ENCODE measurements around the gene LONP1.
"Not testable (repeated sequence)": the region's sequence is repeated elsewhere in the genome, so short reads cannot be mapped to it uniquely, and the experiment has no call there.

The LONP1 gene

DNA sequence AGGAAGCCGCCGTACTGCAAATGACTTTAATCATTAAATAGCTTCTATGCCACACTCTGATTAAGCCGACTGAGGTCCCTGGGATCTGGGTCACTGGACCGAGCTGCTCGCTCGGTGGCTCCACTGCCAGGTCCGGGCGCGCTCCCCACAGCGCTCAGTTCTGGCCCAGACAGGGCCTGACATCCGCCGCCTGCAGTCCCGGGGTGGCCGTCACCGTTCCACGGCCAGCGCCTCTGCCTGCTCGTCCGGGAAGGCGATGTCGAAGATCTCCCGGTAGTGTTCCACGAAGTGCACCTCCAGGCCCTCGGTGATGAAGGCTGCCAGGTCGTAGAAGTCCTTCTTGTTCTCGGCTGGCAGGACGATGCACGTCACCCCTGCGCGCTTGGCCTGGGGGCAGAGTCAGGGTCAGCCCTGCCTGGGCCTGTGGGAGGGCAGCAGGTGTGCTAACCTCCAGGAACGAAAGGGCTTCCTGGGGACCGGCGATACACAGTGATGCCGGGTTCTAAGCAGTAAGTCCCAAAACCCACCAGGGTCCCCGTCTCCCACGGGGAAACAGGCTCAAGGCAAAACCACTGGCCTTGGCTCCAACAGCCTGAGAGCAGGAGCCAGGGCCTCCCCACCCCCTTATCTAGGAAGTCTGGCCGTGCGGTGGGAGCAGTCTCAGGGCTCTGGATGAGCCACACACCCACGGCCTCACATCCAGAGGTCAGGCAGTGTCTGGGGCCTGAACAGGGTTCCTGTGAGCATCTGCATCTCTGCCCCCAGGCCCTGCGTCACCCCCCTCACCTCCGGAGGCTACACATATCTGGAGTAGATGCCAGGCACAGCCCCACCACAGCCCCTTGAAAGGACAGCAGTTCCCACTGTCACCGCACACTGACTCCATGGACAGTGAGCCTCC is 27.9 kb downstream of the LONP1 start:
- DNase-seq = no peak

DNA sequence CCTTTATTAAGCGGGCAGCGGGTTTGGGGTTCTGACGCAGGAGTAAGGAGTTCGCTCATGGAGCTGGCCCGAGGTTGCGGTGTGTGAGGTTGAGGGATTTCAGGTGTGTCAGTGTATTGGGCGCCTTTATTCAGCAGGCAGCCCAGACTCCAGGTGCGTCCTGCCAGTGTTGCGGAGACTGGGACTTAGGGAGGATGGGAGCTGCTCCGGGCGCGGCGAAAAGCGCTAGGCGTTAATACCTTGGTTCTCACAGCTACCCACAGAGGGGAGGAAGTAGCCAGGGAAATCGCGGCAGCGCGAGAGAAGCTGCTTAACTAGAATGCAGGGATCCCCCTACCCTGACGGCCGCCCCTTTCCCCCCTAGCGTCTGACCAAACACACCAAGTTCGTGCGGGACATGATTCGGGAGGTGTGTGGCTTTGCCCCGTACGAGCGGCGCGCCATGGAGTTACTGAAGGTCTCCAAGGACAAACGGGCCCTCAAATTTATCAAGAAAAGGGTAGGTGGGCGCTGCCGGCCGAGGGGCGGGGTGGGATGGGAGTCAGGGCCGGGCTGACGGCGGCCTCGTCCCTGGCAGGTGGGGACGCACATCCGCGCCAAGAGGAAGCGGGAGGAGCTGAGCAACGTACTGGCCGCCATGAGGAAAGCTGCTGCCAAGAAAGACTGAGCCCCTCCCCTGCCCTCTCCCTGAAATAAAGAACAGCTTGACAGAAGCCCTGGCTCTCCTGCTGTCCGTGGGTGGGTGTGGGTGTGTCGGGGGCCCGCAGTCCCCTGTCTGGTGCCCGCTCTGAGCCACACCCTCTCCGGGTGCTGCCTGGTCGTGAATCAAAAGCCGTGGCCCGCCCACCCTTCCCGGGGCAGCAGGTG is 28.8 kb downstream of the LONP1 start:
- DNase-seq = peak; percentile 16

DNA sequence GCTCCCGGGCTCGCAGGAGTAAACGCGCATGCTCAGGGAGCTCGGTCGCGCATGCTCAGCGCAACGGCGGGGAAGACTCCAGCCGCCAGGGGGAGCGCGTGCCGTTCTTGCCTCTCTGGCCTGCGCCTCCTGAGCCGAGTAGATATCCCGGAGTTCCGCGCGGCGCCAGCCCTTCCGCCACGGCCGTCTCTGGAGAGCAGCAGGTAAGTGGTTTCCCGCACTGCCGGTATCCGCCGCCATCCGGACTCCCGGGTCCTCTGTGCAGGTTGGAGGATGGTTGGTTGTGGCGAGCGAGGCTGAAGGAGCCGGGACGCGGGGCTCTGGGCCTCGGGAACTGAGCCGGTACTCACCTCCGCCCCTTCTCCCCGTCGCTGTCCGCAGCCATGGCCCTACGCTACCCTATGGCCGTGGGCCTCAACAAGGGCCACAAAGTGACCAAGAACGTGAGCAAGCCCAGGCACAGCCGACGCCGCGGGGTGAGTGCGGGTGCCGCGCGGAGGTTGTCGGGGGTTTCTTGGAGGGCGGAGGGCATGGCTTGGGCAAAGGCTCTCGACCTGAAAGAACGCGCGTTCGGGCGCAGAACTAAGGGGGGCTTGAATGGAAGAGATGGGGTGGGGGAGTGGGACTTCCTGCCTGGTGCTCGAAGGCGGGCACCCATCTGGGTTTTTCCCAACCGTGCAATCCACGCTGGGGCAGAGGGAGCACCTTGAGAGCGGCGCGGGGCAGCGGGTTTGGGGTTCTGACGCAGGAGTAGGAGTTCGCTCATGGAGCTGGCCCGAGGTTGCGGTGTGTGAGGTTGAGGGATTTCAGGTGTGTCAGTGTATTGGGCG is 29.6 kb downstream of the LONP1 start, which contains the start of gene RPL36:
Gene RPL36, plus strand, starts transcription at position 171 of the 830 bp plus-strand sequence. Its CDS starts 213 bp downstream, at position 384.
- peak; percentile 96 for DNase-seq

DNA sequence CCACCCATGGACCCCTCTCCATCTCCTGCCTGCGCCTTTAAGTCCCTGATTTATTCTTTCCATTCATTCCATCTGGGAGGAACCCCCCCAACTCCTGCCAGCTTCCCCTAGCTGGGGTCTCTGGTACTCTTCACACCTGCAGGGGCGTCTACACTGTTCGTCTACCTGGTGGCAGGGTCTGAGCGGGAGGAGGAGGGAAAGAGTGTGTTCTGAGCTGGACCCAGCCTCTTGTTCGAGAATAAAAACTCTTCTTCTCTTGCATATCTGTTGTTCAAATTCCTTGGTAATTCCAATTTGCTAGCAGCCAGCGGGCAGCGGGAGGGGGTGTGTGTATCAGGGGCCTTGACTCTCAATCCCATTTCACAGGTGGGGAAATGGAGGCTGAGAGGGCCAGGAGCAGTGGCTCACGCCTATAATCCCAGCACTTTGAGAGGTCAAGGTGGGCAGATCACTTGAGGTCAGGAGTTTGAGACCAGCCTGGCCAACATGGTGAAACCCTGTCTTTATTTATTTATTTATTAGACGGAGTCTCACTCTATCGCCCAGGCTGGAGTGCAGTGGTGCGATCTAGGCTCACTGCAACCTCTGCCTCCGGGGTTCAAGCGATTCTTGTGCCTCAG is 31.6 kb downstream of the LONP1 start:
- not testable (repeated sequence) for DNase-seq

DNA sequence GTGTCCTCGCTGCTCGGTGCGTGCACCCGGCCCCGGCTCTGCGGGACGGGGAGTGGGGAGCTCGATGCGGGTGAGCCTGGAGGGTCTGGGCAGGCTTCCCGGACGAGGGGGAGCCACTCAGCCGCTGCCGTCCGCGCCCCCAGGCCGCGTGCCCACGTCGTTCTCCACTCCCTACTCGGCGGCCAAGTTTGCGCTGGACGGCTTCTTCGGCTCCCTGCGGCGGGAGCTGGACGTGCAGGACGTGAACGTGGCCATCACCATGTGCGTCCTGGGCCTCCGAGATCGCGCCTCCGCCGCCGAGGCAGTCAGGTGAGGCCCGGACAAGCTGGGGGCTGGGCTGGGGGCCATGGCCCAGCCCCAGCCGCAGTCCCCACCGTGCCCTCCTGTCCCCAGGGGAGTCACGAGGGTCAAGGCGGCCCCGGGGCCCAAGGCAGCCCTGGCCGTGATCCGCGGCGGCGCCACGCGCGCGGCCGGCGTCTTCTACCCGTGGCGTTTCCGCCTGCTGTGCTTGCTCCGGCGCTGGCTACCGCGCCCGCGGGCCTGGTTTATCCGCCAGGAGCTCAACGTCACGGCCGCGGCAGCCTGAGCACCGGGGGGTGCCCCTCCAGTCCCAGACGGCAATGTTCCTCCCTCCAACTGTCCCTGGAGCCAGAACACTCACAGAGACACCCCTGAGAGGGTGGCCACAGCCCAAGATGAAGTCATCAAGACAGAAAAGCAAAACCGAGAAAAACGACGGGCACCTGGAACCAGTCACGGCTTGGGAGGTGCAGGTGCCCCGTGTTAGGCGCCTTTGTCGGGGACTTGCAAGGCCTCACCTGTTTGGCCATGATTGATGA is 32.4 kb downstream of the LONP1 start:
- no peak for DNase-seq

DNA sequence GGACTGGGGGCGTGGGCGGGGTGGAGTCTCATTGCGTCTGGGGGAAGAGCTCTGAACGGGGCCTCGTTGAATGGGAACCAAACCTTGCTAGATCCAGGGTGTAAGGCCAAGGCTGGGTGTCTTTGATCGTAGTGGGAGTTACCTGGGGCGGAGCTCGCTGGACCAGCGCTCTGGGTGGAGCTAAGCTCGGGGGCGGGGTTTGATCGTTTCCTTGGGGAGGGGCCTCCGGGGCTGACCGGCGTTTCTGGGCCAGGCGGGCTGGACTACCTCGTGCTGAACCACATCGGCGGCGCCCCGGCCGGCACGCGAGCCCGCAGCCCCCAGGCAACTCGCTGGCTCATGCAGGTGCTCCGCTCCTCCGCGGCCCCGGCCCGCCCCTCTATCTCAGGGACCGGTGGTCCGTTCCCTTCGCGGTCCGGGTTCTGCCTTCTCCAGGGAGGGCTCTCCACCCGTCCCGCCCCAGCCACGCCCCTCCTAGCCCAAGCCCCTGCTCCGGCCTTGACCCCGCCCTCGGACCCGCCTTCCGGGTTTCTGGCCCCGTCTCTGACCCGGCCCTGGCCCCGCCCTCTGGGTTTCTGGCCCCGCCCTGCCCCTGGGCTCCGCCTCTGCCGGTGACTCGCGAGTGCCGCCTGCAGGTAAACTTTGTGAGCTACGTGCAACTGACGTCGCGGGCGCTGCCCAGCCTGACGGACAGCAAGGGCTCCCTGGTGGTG is 33.1 kb downstream of the LONP1 start:
- DNase-seq = peak; percentile 97

DNA sequence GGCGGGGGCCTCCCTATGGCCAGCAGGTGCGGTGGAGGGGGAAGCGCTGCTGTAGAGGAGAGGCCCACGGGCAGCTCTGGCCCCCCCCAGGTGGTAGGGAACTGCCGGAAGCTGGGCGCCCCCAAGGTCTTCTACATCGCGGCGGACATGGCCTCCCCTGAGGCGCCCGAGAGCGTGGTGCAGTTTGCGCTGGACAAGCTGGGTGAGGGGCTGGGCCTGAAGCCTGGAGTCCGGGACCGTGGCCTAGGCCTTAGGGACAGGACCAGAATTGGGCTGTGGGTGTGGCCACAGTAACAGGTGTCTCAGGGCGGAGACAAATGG is 33.7 kb downstream of the LONP1 start:
- no peak for DNase-seq

DNA sequence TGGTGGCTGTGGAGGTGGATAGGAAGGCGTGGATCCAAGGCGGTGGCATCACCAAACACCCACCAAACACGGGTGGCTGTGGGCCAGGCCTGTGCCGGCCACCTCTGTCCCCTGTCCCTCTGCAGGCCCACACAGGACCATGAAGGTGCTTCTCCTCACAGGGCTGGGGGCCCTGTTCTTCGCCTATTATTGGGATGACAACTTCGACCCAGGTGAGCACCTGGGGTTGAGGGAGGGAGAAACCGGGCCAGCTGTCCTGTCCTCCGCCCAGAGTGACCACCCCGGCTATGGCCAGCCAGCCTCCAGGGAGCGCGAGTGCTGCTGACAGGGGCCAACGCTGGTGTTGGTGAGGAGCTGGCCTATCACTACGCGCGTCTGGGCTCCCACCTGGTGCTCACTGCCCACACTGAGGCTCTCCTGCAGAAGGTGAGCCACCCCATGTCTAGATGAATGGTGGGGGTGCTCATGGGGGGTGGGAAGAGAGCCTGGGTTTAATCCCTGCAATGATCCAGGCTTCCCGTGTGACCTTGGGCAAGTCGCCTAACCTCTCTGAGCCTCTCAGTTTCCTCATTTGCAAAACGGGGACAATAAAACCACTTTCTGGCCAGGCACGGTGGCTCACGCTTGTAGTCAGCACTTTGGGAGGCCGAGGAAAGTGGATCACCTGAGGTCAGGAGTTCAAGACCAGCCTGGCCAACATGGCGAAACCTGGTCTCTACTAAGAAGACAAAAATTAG is 35.1 kb downstream of the LONP1 start:
- no peak for DNase-seq

DNA sequence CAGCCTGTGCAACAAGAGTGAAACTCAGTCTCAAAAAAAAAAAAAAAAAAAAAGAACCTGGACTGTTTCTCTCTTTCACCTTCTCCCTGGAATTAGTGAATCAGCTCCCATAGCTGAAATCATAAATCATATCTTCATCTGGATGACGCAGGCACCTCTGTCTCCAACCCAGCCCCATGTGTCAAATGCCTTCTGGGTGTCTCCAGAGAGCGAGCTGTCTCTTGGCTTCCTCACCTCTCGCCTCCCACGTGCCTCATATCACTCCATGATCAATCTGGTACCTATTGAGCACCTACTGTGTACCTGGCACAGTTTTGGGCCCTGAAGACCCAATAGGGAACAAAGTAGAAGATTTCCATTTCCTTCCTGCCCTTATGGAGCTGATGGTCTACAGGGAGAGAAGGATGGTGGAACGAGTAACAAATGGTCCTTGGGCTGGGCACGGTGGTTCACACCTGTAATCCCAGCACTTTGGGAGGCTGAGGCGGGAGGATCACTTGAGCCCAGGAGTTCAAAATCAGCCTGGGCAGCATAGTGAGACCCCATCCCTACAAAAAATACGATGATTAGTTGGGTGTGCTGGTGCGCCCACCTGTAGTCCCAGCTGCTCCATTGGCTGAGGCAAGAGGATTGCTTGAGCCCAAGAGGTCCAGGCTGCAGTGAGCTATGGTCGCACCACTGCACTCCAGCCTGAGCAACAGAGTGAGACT is 36.6 kb downstream of the LONP1 start:
- no peak for DNase-seq

DNA sequence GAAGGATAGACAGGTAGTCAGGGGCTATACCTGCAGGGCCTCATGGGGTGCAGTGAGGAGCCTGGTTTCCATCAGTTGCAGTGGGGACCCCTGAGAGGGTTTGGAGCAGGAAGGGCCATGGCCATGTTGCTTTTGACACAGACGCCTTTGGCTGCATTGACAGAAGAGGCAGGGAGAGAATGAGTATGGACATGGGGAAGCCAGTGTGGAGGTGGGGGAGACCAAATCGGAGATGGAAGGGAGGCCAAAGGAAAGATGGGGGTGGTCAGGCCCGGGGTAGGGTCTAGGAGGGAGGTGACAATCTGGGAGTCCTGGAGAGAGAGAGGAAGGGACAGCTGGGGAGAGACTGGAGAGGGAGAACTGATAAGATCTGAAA is 37.9 kb downstream of the LONP1 start:
- DNase-seq = no peak

DNA sequence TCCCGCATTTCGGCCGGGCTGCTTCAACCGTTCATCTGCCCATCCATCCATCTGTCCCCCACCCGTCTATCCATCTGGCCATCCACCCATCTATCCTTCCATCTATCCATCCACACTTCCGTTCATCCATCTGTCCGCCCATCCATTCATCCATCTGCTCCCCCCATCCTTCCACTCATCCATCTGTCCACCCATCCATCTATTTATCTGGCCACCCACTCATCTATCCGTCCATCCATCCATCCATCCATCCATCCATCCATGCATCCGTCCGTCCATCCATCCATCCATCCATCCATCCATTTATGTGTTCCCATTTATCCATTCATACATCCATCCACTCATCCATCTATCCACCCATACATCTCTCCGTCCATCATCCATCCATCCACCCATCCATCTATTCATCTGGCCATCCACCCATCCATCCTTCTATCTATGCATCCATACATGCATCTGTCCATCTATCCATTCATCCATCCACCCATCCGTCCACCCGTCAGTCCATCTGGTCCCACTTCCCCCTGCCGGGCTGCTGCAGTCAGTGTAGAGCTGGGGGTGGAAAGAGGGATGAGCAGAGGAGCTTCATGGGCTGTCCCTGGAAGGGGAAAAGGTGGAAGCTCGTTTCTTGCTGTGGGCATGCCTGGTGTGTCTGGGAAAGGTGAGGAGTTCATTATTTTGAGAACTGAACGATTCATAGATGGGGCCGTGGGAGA is 38.4 kb downstream of the LONP1 start:
- DNase-seq = no peak

DNA sequence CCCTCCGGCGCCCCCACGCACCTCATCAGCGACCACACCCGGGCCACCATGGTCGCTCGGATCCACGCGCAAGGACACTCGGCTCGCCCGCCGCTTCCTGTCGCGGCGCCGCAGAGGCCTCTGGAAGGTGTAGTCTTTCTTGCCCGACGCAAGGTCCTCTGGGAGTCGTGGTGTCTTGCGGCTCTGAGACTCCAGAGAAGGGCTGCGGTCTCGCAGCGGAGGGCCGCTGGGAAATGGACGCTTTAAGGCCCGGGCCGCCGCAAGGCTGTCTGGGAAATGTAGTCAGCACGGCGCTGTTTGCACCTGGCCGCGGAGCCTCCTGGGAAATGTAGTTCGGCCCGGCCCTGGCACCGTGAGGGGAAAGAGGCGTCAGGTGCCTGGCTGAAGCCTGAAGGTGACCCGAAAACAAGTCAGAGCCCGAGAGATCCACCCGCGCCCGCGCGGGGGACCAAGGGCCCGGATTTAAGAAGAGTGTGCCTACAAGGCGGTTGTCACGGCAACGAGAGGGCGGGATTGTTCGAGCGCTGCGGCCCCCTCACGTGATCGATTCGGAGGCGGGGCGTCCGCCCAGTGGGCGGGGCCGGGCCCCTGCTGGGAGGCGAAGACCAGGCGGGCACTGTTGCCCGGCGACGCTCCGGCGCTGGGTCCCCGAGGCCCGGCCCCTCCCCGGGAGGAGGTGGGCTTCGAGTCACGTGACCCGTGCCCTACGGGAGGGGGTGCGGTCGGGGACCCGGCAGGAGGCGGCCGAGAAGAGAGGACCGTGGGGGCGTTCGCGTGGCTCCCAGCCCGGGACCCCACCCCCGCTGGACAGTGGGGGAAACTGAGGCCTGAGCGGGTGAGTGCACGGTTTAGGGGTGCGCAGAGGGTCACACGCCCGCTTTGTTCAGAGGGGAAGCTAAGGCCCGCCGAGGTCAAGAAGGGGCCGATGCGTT is 39.2 kb downstream of the LONP1 start, which contains the start of the genes HSD11B1L and MICOS13:
Gene HSD11B1L, plus strand, starts transcription at position 591 of the 932 bp plus-strand sequence. CDS start 3,806 bp downstream, outside the sequence.
Gene MICOS13, minus strand, starts transcription at position 80 of the 932 bp plus-strand sequence. Its CDS starts 30 bp downstream, at position 50.
- DNase-seq = peak; percentile 99

DNA sequence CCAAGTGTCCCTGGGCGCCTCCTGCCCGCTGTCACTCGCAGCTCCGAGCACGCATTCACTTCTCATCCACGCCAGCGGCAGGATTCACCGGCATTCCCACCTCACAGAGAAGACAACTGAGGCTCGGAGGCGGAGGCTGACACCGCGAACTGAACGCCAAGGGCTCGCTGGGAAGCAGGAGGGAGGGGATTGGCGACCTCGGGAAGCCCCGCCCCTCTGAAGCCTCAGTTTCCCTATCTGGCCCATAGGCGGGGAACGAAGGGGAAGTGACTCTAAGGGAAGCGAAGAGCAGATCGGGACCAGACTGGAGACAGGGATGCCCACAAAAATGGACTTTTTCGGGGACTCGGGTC is 39.9 kb downstream of the LONP1 start:
- peak; percentile 4 for DNase-seq

DNA sequence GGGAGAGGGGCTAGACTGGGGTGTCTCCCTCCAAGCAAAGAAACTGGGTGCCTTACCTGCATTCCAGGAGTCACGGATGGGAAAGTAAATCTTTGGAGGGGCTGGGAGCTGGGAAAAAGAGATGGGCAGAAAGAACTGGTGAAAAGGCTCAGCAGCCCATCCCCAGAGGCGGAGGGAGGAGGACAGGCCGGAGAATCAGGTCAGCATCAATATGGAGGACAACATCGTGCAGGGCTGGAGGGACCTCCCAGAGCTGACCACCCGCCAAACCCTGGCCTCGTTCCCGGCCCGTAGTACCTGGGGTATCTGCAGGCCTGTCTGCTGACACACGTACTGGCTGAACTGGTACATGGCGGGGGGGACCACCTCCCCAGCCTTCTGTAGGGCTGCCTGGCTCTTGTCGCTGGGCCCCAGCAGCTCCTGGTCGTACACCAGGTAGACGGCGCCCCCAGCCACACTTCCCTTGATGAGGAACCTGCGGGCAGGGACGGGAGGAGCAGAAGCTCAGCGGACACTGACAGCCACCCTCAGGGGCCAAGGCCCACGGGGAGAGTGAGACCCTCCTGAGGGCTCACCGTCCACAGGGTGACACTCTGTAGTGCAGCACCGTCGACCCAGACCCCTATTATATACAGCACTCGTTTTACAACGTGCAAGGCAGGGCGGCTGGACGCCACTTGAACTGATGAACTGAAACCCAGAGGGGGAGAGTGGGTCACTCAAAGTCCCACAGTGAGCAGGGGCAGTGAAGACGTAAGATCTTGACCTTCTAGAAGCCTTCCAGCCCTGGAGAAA is 40.5 kb downstream of the LONP1 start:
- DNase-seq = no peak

DNA sequence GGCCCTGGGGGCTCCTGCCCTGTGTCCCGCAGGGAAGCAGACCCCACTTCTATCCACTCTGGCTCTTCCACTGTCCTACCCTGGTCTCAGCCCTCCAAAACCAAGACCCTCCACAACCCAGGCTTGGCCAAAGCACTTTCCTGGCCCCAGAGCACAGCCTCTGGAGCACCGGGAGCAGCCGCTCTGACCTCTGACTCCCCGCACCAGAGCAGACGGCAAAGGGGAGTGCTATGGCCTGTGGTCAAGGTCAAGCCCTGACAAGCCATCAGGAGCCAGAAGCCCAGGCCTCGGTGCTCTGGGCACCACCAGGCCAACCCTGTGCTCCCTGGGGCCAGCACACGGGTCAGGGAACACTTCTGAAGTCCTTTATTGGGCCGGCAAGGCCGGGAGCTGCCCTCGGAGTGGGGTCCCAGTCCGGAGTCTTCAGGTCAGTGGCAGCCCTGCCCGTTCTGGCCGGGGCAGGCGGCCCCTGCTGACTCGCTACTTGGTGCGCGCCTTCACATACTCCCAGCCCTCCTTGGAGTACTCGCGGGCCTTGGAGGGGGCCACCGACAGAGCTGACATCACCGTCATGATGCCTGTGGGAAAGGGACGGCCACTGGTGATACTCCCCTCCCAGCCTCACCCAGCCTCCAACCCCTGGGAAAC is 41.8 kb downstream of the LONP1 start:
- DNase-seq = no peak

DNA sequence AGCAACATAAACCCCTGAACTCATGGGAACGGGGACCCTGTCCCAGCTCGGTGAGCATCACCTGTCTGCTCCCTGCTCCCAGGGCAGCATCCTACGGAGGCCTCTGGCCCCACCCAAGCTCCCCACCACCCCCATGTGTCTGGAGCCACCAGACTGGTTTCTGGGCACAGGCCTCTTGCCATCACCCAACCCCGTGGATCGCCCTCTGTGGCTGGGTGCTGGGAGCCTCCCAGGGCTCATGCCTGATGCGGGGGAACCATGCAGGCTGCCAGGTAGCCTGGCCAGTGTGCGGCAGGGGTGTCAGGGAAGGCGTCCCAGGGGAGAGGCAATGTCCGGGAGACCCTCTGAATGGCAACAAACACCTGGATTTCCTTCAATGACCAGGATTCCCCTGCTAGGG is 42.4 kb downstream of the LONP1 start:
- no peak for DNase-seq

All from inflammatory macrophage treated with lipopolysaccharide for 4 hours (primary cell).